GM21390 (cell line): Measurements from ENCODE around the gene RASA2.

ENCODE experiments used
- ATAC-seq: cut with Tn5 transposase; IDR thresholded peaks from one replicate; pipeline ENCODE4 v1.9.1; 2021; ENCODE audit not compliant: unreplicated experiment

The RASA2 gene

GRCh38 chr3:141643391-141643790 lies 156.6 kb downstream of the RASA2 start:
- ATAC-seq, result no peak

GRCh38 chr3:141643796-141644195 lies 157.0 kb downstream of the RASA2 start:
- ATAC-seq, result no peak

GRCh38 chr3:141644931-141645330 lies 158.1 kb downstream of the RASA2 start:
- ATAC-seq, result peak; percentile 77

- ATAC-seq, result no peak
Observed at GRCh38 chr3:141646760-141647561, 160.1 kb downstream of the RASA2 start.

- ATAC-seq, result no peak
Observed at GRCh38 chr3:141647562-141647915, 160.7 kb downstream of the RASA2 start.

- ATAC-seq, result no peak
Observed at GRCh38 chr3:141648055-141648910, 161.5 kb downstream of the RASA2 start.

- no peak for ATAC-seq
Observed at GRCh38 chr3:141649871-141650270, 163.0 kb downstream of the RASA2 start.

GRCh38 chr3:141650783-141651182 lies 164.0 kb downstream of the RASA2 start:
- ATAC-seq, result no peak

- ATAC-seq, result no peak
Observed at GRCh38 chr3:141651409-141651808, 164.6 kb downstream of the RASA2 start.

GRCh38 chr3:141652349-141652748 lies 165.5 kb downstream of the RASA2 start:
- no peak for ATAC-seq

- ATAC-seq, result no peak
Observed at GRCh38 chr3:141653847-141654246, 167.0 kb downstream of the RASA2 start.

- no peak for ATAC-seq
Observed at GRCh38 chr3:141655801-141656200, 169.0 kb downstream of the RASA2 start.

- ATAC-seq, result no peak
Observed at GRCh38 chr3:141656771-141657170, 169.9 kb downstream of the RASA2 start.

- ATAC-seq, result no peak
Observed at GRCh38 chr3:141657516-141657915, 170.7 kb downstream of the RASA2 start.

GRCh38 chr3:141659821-141660613 lies 173.2 kb downstream of the RASA2 start:
- no peak for ATAC-seq

- no peak for ATAC-seq
Observed at GRCh38 chr3:141660614-141660947, 173.8 kb downstream of the RASA2 start.

- ATAC-seq, result no peak
Observed at GRCh38 chr3:141661229-141662196, 174.7 kb downstream of the RASA2 start.

GRCh38 chr3:141663993-141664392 lies 177.2 kb downstream of the RASA2 start:
- ATAC-seq, result no peak
